GM23338 (cell line): Measurements from ENCODE around the gene CACNG1.

Experiments used
- EZH2 ChIP-seq: fragments of 200-600 bp; sonication (generic); IDR thresholded peaks from one replicate; pipeline ENCODE4 v1.8.0; 2017; ENCODE audit warnings: antibody characterized with exemption, mild to moderate bottlenecking, low read depth; ENCODE audit not compliant: unreplicated experiment
- TF ChIP-seq, protein P1 (sequence below), 2 experiments: fragments of 200-600 bp in 1 of 2; sonication (generic) in 1 of 2; conservative IDR thresholded peaks; 2 replicates each; pipeline versions ENCODE4 v1.5.1 to v1.6.1; 2016 to 2017; ENCODE audit warnings: antibody characterized with exemption in 2 of 2, low read depth in 2 of 2, mild to moderate bottlenecking in 2 of 2, moderate library complexity in 1 of 2

DNA sequence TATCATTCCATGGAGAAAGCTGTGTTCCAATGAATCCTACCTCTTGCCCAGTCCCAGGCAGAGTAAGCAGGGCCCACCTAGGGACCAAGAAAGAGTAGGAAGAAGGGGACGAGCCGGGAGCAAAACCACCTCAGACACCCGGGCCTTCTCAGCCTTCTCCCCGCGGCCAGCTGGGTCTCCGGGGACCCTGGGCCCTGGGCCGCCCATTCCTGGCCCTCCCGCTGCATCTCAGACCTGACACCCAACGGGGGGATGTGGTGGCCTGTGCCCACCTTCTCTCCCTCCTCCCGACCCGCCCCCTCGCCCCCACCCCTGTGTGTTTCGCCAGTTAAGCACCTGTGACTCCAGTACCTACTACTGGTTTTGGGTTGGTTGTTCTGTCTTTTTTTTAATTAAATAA, 11.4 kb upstream of the CACNG1 start:
- TF ChIP-seq, protein P1, sequence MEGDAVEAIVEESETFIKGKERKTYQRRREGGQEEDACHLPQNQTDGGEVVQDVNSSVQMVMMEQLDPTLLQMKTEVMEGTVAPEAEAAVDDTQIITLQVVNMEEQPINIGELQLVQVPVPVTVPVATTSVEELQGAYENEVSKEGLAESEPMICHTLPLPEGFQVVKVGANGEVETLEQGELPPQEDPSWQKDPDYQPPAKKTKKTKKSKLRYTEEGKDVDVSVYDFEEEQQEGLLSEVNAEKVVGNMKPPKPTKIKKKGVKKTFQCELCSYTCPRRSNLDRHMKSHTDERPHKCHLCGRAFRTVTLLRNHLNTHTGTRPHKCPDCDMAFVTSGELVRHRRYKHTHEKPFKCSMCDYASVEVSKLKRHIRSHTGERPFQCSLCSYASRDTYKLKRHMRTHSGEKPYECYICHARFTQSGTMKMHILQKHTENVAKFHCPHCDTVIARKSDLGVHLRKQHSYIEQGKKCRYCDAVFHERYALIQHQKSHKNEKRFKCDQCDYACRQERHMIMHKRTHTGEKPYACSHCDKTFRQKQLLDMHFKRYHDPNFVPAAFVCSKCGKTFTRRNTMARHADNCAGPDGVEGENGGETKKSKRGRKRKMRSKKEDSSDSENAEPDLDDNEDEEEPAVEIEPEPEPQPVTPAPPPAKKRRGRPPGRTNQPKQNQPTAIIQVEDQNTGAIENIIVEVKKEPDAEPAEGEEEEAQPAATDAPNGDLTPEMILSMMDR (conservative IDR thresholded peaks at IDR 0.05; ENCODE audit: low read depth in 2 of 2): no peak
- no peak for TF ChIP-seq EZH2
